Measurements from ENCODE around the gene IL17C. TPM values are rescaled to one million over a fixed set of nuclear protein-coding genes. Genes with fewer than 3 reads are reported as not detected.
A peak's percentile ranks its signal among the peaks of the same experiment; 100 is the strongest.

Gene IL17C
- total RNA-seq, 2 donors from 2014 or later, result not detected

- no peak for DNase-seq (ENCODE audit: low spot score)
- Histone ChIP-seq H3K36me3 (peaks cover 20% of the 10 kb centered on the region), H3K27me3 (no peaks in the 10 kb centered on the region), H3K4me1 (peaks cover 0 to 9% of the 10 kb centered on the region in 2 donors), H3K27ac (no peak overlapping the region), H3K9me3 (no peaks in the 10 kb centered on the region), H3K4me3 (no peak overlapping the region)
- TF ChIP-seq, protein P1, sequence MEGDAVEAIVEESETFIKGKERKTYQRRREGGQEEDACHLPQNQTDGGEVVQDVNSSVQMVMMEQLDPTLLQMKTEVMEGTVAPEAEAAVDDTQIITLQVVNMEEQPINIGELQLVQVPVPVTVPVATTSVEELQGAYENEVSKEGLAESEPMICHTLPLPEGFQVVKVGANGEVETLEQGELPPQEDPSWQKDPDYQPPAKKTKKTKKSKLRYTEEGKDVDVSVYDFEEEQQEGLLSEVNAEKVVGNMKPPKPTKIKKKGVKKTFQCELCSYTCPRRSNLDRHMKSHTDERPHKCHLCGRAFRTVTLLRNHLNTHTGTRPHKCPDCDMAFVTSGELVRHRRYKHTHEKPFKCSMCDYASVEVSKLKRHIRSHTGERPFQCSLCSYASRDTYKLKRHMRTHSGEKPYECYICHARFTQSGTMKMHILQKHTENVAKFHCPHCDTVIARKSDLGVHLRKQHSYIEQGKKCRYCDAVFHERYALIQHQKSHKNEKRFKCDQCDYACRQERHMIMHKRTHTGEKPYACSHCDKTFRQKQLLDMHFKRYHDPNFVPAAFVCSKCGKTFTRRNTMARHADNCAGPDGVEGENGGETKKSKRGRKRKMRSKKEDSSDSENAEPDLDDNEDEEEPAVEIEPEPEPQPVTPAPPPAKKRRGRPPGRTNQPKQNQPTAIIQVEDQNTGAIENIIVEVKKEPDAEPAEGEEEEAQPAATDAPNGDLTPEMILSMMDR (IDR thresholded peaks at IDR 0.05), result peak in 1 of 2 donors; percentile 23
Measured at GRCh38 chr16:88593489-88593888, 44.9 kb upstream of the IL17C start.

- Histone ChIP-seq H3K27me3 (no peaks in the 10 kb centered on the region), H3K36me3 (peaks cover 22% of the 10 kb centered on the region), H3K4me3 (no peak overlapping the region), H3K9me3 (no peaks in the 10 kb centered on the region), H3K4me1 (peaks cover 0 to 13% of the 10 kb centered on the region in 2 donors), H3K27ac (no peak overlapping the region)
- TF ChIP-seq, protein P1 (IDR thresholded peaks at IDR 0.05), result no peak
- no peak for DNase-seq (ENCODE audit: low spot score)
Measured at GRCh38 chr16:88593910-88594309, 44.5 kb upstream of the IL17C start.

- Histone ChIP-seq H3K4me3 (no peak overlapping the region), H3K27ac (no peak overlapping the region), H3K36me3 (peaks cover 20% of the 10 kb centered on the region), H3K9me3 (no peaks in the 10 kb centered on the region), H3K4me1 (peaks cover 0 to 20% of the 10 kb centered on the region in 2 donors), H3K27me3 (no peaks in the 10 kb centered on the region)
- TF ChIP-seq, protein P1 (IDR thresholded peaks at IDR 0.05), result no peak
- DNase-seq (ENCODE audit: low spot score), result no peak
Measured at GRCh38 chr16:88595101-88595500, 43.3 kb upstream of the IL17C start.

DNA sequence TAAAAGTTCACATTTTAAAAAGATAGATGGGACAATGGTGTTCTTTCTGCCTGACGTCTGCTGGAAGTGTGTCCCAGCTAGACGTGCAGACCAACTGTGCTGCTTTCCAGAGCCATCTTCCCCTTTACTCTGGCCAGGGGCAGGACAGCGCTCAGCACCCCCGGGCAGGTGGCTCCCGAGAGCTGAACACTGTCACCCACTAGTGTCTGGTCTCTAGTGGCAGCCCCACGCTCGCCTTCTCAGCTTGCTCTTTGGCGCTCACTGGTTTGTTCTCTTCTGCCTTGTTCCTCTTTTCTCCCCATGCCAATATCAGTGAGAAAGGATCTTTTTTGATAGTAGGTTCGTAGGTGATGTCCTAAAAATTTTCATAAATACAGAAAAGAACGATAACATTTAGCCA is 42.5 kb upstream of the IL17C start:
- no peak for DNase-seq (ENCODE audit: low spot score)
- Histone ChIP-seq H3K9me3 (no peaks in the 10 kb centered on the region), H3K27ac (no peak overlapping the region), H3K36me3 (peaks cover 27% of the 10 kb centered on the region), H3K27me3 (no peaks in the 10 kb centered on the region), H3K4me3 (no peak overlapping the region), H3K4me1 (peaks cover 0 to 22% of the 10 kb centered on the region in 2 donors)
- TF ChIP-seq, protein P1 (IDR thresholded peaks at IDR 0.05), result no peak

DNA sequence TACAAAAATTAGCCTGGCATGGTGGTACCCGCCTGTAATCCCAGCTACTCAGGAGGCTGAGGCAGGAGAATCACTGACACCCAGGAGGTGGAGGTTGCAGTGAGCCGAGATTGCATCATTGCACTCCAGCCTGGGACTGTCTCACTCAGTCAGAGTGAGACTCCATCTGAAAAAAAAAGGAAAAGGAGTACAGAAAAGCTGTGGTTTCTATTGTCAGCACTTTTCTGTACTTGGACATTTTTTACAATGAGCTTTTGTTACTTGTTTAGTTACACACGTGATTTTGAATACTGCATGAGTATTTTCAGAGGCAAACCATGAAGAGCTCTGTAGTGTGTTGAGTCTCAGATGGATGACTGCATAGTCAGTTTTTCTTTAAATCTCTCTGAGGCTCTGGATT is 41.9 kb upstream of the IL17C start:
- Histone ChIP-seq H3K9me3 (no peaks in the 10 kb centered on the region), H3K4me3 (no peak overlapping the region), H3K27ac (no peak overlapping the region), H3K27me3 (no peaks in the 10 kb centered on the region), H3K4me1 (peaks cover 0 to 22% of the 10 kb centered on the region in 2 donors), H3K36me3 (peaks cover 31% of the 10 kb centered on the region)
- DNase-seq (ENCODE audit: low spot score), result no peak
- TF ChIP-seq, protein P1 (IDR thresholded peaks at IDR 0.05), result no peak

DNA sequence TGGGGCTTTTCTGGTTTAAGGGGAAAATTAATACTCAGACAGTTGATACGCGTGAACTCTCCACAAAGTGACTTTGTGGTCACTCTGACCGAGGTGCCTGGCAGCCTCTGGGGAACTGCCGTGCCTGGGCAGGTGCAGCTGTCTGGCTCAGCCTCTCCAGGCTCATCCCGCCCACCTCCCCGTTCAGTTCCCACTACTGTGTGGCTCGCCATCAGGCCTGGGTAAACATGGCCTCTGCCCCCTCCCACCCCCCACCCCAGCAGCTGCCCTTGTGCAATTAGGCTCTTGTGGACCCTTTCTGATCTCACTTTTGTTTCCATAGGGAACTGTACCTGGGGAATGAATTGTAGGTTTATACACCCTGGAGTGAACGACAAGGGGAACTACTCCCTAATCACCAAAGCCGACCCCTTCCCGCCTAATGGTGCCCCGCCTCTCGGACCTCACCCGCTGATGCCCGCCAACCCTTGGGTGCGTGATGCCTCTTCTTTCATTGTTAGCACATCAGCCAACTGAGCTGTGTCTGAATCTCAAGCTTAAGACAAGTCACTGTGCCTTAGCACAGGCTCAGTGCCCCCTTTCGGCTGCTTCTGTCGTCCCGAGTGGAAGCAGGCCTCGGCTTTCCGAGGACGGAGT is 40.4 kb upstream of the IL17C start:
- Histone ChIP-seq H3K4me1 (peaks cover 0 to 22% of the 10 kb centered on the region in 2 donors), H3K27me3 (no peaks in the 10 kb centered on the region), H3K9me3 (no peaks in the 10 kb centered on the region), H3K36me3 (peaks cover 42% of the 10 kb centered on the region), H3K27ac (peak overlapping the region; percentile 27 to 70), H3K4me3 (no peak overlapping the region)
- DNase-seq (ENCODE audit: low spot score), result no peak
- TF ChIP-seq, protein P1 (IDR thresholded peaks at IDR 0.05), result no peak

Measured in right atrium auricular region (tissue), 2 donors.